ENCODE results near the gene HNRNPM.

The HNRNPM gene

GRCh38 chr19:8461891-8462290 is 17.1 kb downstream of the HNRNPM start:
- TF ChIP-seq TCF4 (CRISPR knock-in tag; IDR thresholded peaks at IDR 0.05; ENCODE audit: borderline replicate concordance) = no peak
- no peak for TF ChIP-seq PPARA (CRISPR knock-in tag; IDR thresholded peaks at IDR 0.05; ENCODE audit: borderline replicate concordance)
- TF ChIP-seq ZFP3 (CRISPR knock-in tag; IDR thresholded peaks at IDR 0.05) = no peak
- TF ChIP-seq ZFP30 (CRISPR knock-in tag; IDR thresholded peaks at IDR 0.05) = no peak
- TF ChIP-seq, protein P1, sequence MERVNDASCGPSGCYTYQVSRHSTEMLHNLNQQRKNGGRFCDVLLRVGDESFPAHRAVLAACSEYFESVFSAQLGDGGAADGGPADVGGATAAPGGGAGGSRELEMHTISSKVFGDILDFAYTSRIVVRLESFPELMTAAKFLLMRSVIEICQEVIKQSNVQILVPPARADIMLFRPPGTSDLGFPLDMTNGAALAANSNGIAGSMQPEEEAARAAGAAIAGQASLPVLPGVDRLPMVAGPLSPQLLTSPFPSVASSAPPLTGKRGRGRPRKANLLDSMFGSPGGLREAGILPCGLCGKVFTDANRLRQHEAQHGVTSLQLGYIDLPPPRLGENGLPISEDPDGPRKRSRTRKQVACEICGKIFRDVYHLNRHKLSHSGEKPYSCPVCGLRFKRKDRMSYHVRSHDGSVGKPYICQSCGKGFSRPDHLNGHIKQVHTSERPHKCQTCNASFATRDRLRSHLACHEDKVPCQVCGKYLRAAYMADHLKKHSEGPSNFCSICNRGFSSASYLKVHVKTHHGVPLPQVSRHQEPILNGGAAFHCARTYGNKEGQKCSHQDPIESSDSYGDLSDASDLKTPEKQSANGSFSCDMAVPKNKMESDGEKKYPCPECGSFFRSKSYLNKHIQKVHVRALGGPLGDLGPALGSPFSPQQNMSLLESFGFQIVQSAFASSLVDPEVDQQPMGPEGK (CRISPR knock-in tag; IDR thresholded peaks at IDR 0.05; ENCODE audit: borderline replicate concordance) = no peak
- TF ChIP-seq TOX (CRISPR knock-in tag; IDR thresholded peaks at IDR 0.05; ENCODE audit: borderline replicate concordance) = no peak
- TF ChIP-seq RARB (CRISPR knock-in tag; IDR thresholded peaks at IDR 0.05) = no peak
- TF ChIP-seq GLIS3 (CRISPR knock-in tag; IDR thresholded peaks at IDR 0.05) = no peak
- no peak for TF ChIP-seq CREB5 (CRISPR knock-in tag; IDR thresholded peaks at IDR 0.05; ENCODE audit: low read depth)
- TF ChIP-seq ZC3H10 (CRISPR knock-in tag; IDR thresholded peaks at IDR 0.05) = no peak
- TF ChIP-seq ZNF565 (CRISPR knock-in tag; conservative IDR thresholded peaks at IDR 0.05; ENCODE audit: low read depth) = no peak
- no peak for ATAC-seq

DNA sequence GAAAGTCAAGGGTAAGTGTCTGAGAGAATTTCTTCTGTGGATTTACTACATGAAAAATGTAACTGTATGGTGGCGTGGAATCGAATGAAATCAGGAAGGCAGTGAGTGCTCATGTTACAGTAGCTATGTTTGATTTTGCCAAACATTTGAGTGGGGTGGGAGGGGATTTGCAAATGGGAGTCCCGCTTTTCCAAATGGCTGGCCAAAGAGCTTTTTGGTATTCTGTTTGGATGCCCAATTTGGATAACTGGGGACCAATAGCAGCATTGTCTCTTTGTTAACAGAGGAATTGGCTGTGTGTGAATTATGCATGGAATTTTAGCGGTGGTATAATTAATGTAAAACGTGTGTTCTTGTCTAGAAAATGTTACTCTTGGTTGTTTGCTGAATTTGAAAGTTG is 17.8 kb downstream of the HNRNPM start:
- TF ChIP-seq TOX (CRISPR knock-in tag; IDR thresholded peaks at IDR 0.05; ENCODE audit: borderline replicate concordance) = no peak
- no peak for TF ChIP-seq CSDC2 (CRISPR knock-in tag; IDR thresholded peaks at IDR 0.05)
- no peak for TF ChIP-seq ARNTL (CRISPR knock-in tag; IDR thresholded peaks at IDR 0.05; ENCODE audit: borderline replicate concordance, low read depth)
- TF ChIP-seq ZNF565 (CRISPR knock-in tag; conservative IDR thresholded peaks at IDR 0.05; ENCODE audit: low read depth) = no peak
- no peak for TF ChIP-seq BACH2 (CRISPR knock-in tag; IDR thresholded peaks at IDR 0.05; ENCODE audit: borderline replicate concordance)
- TF ChIP-seq PPARA (CRISPR knock-in tag; IDR thresholded peaks at IDR 0.05; ENCODE audit: borderline replicate concordance) = no peak
- TF ChIP-seq ISL1 (CRISPR knock-in tag; IDR thresholded peaks at IDR 0.05) = no peak
- TF ChIP-seq, protein P1 (CRISPR knock-in tag; IDR thresholded peaks at IDR 0.05; ENCODE audit: borderline replicate concordance) = no peak
- no peak for TF ChIP-seq TSHZ2 (CRISPR knock-in tag; IDR thresholded peaks at IDR 0.05)
- no peak for TF ChIP-seq ZNF70 (CRISPR knock-in tag; IDR thresholded peaks at IDR 0.05)
- TF ChIP-seq CSRNP3 (CRISPR knock-in tag; IDR thresholded peaks at IDR 0.05) = no peak
- no peak for TF ChIP-seq CREB5 (CRISPR knock-in tag; IDR thresholded peaks at IDR 0.05; ENCODE audit: low read depth)
- TF ChIP-seq ZC3H10 (CRISPR knock-in tag; IDR thresholded peaks at IDR 0.05) = no peak
- no peak for TF ChIP-seq POU6F1 (CRISPR knock-in tag; IDR thresholded peaks at IDR 0.05; ENCODE audit: borderline replicate concordance, low read depth)
- no peak for ATAC-seq

Data from SK-N-SH treated with all-trans-retinoic acid at 6 μM for 48 hours (cell line).